Endometrium (tissue), 2 donors: ENCODE results near the gene CDCP1.
"Not testable (repeated sequence)": the region's sequence is repeated elsewhere in the genome, so short reads cannot be mapped to it uniquely, and the experiment has no call there.

Source experiments
- FAIRE-seq: peaks from 2 replicates; lab custom pipeline; 2012; peaks lifted over from hg19 to GRCh38; lab: Jason Lieb, UNC
- donor health status: control.
- donor health status: control.

CDCP1 gene

GRCh38 chr3:45171283-45171682, 25.1 kb upstream of the CDCP1 start:
- no peak for FAIRE-seq

DNA sequence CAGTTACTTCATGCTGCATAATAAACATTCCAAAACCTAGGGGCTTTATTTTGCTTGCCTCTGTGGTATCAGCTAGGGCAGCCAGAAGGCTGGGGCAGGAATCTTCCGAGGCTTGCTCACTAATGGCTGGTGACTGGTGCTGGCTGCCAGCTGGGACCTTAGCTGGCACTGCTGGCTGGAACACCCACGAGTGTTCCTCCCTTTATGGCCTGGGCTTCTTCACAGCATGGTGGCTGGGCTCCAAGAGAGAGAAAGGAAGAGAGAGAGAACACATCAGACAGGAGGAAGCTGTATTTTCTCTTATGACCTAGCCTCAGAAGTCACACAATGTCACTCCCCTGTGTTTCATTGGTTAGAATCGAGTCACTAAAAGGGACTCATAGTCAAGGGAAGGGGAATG, 23.9 kb upstream of the CDCP1 start:
- no peak for FAIRE-seq

DNA sequence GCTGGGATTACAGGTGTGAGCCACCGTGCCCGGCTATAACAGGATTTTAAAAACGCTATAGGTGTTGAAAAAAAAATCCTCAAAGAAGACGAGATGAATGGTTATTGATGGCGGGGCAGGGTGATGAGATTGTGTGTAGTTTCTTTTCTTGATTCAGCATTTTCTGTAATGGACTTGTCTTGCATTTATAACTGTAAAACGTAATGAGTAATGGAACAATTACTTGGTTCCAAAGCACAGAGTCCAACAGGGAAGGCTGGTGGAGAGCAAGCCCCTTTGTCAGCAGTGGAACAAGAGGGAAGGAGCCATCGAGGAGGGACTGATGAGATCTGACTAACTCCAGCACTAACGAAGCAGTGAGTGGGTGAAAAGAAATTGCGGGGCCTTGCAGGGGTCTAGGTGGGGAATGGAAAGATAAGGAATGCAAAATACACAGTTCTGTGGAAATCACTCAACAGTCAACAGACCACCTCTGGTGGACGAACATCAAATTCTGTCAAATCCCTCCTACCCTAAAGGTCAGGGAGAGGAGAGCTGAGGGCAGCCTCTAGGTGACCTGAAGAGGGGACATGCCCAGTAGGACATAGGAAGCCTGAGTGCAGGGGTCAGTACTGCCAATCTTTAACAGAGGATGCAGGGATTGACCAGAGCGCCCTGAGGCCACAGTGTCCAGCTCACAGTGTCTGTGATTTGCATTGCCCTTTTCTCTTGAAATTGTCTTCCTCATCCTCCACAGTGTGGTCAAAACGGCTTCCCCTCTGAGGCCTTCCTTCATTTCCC, 23.1 kb upstream of the CDCP1 start:
- no peak for FAIRE-seq

GRCh38 chr3:45168451-45168850, 22.3 kb upstream of the CDCP1 start:
- no peak for FAIRE-seq

GRCh38 chr3:45167011-45167911, 21.1 kb upstream of the CDCP1 start:
- FAIRE-seq = no peak

DNA sequence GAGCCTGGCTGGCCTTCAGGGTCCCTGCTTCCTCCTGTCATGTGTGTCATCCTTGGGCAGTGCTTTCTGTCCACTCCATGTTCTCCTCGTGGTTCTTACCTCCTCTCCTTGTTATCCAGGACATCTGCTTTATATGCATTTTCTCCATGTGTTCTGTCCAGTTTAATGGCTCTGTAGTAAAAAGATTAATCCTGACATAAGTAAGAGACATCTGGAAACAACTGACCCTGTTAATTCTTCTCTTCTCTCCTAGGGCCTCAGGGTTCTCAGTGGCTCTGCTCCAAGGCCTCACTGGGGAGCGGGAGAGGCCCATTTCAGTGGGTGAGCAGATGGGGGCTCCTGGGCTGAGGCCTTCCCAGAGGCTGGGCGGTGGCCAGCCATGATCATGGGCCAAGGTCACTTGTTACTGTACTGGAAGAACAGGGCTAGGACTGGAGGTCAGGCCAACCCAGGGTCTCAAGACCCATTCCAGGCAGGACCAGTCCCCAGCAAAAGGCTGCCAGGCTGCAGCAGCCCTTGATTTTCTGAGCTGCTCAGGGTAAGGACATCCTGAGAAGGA, 20.2 kb upstream of the CDCP1 start:
- peak; percentile 62 for FAIRE-seq

- no peak for FAIRE-seq
Observed at GRCh38 chr3:45165497-45166283, 19.5 kb upstream of the CDCP1 start.

GRCh38 chr3:45164056-45164455, 17.9 kb upstream of the CDCP1 start:
- FAIRE-seq = no peak

DNA sequence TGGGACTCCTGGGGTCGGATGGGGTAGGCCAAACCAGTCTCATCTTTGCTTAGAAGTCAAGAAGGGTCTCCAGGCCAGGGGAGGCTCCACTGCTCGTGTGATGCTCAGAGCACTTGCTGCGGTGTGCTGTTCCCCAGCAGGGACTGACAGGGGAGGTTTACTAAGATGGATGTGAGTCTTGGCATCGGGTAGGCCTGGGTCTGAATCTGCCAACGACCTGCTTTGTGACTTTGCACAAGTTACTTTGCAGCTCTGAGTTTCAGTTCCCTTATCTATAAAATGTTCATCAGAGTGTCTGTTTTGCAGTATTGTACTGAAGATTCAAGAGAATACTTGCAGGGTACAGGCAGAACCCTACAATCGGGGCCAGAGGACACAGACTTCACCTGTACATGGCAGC, 17.3 kb upstream of the CDCP1 start:
- FAIRE-seq = no peak

GRCh38 chr3:45154641-45155147, 8.5 kb upstream of the CDCP1 start:
- no peak for FAIRE-seq

- no peak for FAIRE-seq
Observed at GRCh38 chr3:45153658-45154437, 7.7 kb upstream of the CDCP1 start.

DNA sequence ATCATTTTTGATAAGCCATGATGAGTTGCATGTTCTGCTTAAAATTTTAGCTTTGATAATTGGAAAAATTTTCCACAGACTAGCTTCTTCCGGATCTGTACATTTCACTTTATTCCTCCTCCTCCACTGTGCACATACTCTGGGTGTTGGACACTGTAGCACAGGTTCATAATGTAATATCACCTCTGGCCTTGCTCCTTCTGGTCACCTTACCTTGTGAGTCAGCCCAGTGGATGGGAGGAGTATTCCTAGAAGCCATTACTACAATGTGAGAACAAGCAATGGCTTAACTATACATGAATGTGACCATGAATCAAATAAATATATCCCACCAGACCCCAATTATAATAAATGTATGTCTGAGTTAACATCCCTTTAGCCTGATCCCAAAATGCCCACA, 6.1 kb upstream of the CDCP1 start:
- FAIRE-seq = no peak

GRCh38 chr3:45151100-45151499, 4.9 kb upstream of the CDCP1 start:
- no peak for FAIRE-seq

GRCh38 chr3:45148921-45149320, 2.7 kb upstream of the CDCP1 start:
- no peak for FAIRE-seq

DNA sequence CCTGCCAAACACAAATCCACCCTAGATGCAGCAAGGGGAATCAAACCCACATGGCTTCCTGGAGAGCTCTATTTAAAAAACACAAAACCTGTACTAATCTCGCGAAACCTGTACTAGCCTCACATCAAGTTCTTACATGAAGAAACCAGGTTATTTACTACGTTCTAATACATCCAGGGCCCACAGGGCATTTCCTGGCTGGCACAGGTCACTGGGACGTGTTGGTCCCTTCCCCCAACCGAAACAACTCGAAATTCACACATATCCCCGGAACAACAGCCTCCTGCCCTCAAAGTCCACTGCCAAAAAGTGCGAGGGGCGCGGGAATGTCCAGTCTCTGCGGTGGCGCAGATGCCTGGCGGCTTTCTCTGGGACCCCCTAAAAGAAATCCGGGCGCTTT, 955 bp downstream of the CDCP1 start:
- no peak for FAIRE-seq

DNA sequence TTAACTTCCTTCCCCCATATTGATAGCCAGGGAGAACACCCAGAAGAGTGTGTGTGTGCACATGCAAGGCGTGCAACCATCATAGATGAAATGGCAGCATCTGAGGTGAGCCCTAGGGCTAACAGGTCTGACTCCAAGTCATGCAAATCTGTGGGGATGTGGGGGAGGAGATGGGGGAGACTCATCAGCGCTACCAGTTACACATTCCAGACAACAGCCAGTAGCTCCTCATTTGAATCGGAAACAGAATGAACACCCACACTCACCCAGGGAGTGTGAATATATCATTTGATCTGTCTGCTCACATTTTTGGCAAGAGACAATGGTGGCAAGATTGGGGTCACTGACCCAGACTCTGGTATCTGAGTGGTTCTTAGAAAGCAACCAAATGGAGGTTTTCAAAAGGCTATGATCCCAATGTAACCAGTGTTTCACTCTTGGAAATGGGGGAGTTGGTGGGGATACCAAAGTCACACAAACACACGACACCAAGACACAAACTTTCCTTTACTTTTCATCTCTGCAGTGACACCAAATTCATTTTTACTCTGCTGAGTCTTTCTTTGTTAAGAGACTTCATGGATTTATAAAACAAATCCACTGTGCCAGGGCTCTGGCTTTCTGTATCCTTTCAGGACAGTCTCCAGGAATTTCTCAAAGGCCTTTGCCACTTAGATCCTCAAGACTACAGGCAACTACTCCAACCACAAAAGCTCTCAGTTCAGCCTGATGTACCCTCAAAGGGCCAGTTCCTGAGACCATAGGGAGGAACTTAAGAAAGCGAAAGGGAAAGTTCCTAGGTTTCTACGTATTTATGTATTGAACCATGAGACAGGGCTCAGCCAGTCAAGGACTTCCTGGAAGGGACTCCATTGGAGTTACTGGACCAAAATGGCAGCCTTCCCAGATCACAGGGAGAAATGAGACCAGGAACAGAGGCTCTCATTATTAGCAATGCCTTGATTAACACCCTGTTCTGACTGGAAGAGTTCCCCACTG, 2.2 kb downstream of the CDCP1 start:
- no peak for FAIRE-seq

GRCh38 chr3:45140770-45141155, 5.4 kb downstream of the CDCP1 start:
- FAIRE-seq = not testable (repeated sequence)

- FAIRE-seq = no peak
Observed at GRCh38 chr3:45140141-45140769, 5.9 kb downstream of the CDCP1 start.

- no peak for FAIRE-seq
Observed at GRCh38 chr3:45139372-45140140, 6.6 kb downstream of the CDCP1 start.
